OCI-LY3 (cell line): ENCODE data around the gene PDE4D.

Source experiments
- H2AFZ ChIP-seq: fragments of 200-600, 300-600 bp; shearing (Covaris generic); 2 replicates; pipeline ENCODE4 v1.6.0; 2014; ENCODE audit warnings: antibody characterized with exemption, low read depth, low read length
- H3K27ac ChIP-seq: fragments of 200-600, 300-600 bp; sonication (generic); 2 replicates; pipeline ENCODE4 v1.5.1; 2014; ENCODE audit warnings: mild to moderate bottlenecking, low read length, moderate library complexity, mixed read lengths
- H3K27me3 ChIP-seq: fragments of 200-600, 300-600 bp; sonication (generic); 2 replicates; pipeline ENCODE4 v1.6.1; 2014; ENCODE audit warnings: low read depth, low read length, mixed read lengths
- H3K36me3 ChIP-seq: fragments of 200-600, 300-600 bp; sonication (generic); replicated peaks from 2 replicates; pipeline ENCODE3; 2014; ENCODE audit warnings: low read depth, low read length, mixed read lengths
- H3K4me1 ChIP-seq: fragments of 300-600, 200-600 bp; sonication (generic); 2 replicates; pipeline ENCODE4 v1.6.1; 2014; ENCODE audit warnings: low read length, mixed read lengths
- H3K4me2 ChIP-seq: fragments of 200-600, 300-600 bp; sonication (generic); 2 replicates; pipeline ENCODE4 v1.6.1; 2014; ENCODE audit warnings: low read length, mixed read lengths
- H3K4me3 ChIP-seq: fragments of 300-600, 200-600 bp; sonication (generic); 2 replicates; pipeline ENCODE4 v1.5.1; 2014; ENCODE audit warnings: antibody characterized with exemption, mild to moderate bottlenecking, low read length, moderate library complexity
- H3K79me2 ChIP-seq: fragments of 300-600, 200-600 bp; shearing (Covaris generic); 2 replicates; pipeline ENCODE4 v1.6.1; 2014; ENCODE audit warnings: mild to moderate bottlenecking, low read length, mixed read lengths
- H3K9ac ChIP-seq: fragments of 300-600, 200-600 bp; shearing (Covaris generic); 2 replicates; pipeline ENCODE4 v1.6.0; 2014; ENCODE audit warnings: mild to moderate bottlenecking, low read length, moderate library complexity
- H3K9me3 ChIP-seq: fragments of 200-600, 300-600 bp; shearing (Covaris generic); 2 replicates; pipeline ENCODE4 v1.6.1; 2014; ENCODE audit warnings: low read length, mixed read lengths; ENCODE audit not compliant: insufficient read depth
- H4K20me1 ChIP-seq: fragments of 200-600, 300-600 bp; sonication (generic); 2 replicates; pipeline ENCODE4 v1.6.1; 2016; ENCODE audit warnings: low read length, mixed read lengths; ENCODE audit not compliant: insufficient read depth
- CTCF ChIP-seq: fragments of 200-600, 300-600 bp; sonication (generic); IDR thresholded peaks from 2 replicates; pipeline ENCODE4 v1.5.1; 2014; ENCODE audit warnings: antibody characterized with exemption, low read length, low read depth
- EZH2phosphoT487 ChIP-seq: fragments of 200-600 bp; shearing (Covaris generic); IDR thresholded peaks from 2 replicates; pipeline ENCODE4 v1.6.1; 2018; ENCODE audit warnings: antibody characterized with exemption, mixed run types, low read depth

PDE4D gene

GRCh38 chr5:59274106-59274636, 619.4 kb downstream of the PDE4D start:
- Histone ChIP-seq H3K79me2 (no peaks in the 10 kb centered on the region), H3K4me2 (no peak overlapping the region), H3K4me3 (no peak overlapping the region), H3K9me3 (no peaks in the 10 kb centered on the region), H3K27ac (no peak overlapping the region), H3K4me1 (no peaks in the 10 kb centered on the region), H4K20me1 (no peaks in the 10 kb centered on the region), H3K36me3 (no peaks in the 10 kb centered on the region), H2AFZ (no peak overlapping the region), H3K9ac (no peak overlapping the region), H3K27me3 (no peaks in the 10 kb centered on the region)
- no peak for TF ChIP-seq CTCF

- Histone ChIP-seq H3K27me3 (no peaks in the 10 kb centered on the region), H2AFZ (no peak overlapping the region), H4K20me1 (no peaks in the 10 kb centered on the region), H3K4me1 (no peaks in the 10 kb centered on the region), H3K79me2 (no peaks in the 10 kb centered on the region), H3K9me3 (no peaks in the 10 kb centered on the region), H3K9ac (no peak overlapping the region), H3K27ac (no peak overlapping the region), H3K4me2 (no peak overlapping the region), H3K4me3 (no peak overlapping the region), H3K36me3 (no peaks in the 10 kb centered on the region)
- TF ChIP-seq EZH2phosphoT487 (no peak), CTCF (no peak)
Observed at GRCh38 chr5:59272809-59273427, 620.6 kb downstream of the PDE4D start.

GRCh38 chr5:59268756-59269415, 624.6 kb downstream of the PDE4D start:
- no peaks in the 10 kb centered on the region for H3K27me3 ChIP-seq
- H3K4me3 ChIP-seq = no peak overlapping the region
- H3K79me2 ChIP-seq = no peaks in the 10 kb centered on the region
- no peaks in the 10 kb centered on the region for H3K4me1 ChIP-seq
- H3K9ac ChIP-seq = no peak overlapping the region
- H3K4me2 ChIP-seq = no peak overlapping the region
- H3K36me3 ChIP-seq = no peaks in the 10 kb centered on the region
- no peak overlapping the region for H2AFZ ChIP-seq
- H3K27ac ChIP-seq = no peak overlapping the region
- H3K9me3 ChIP-seq = no peaks in the 10 kb centered on the region
- TF ChIP-seq CTCF (no peak), EZH2phosphoT487 (no peak)
- no peaks in the 10 kb centered on the region for H4K20me1 ChIP-seq

GRCh38 chr5:59267033-59267432, 626.5 kb downstream of the PDE4D start:
- Histone ChIP-seq H2AFZ (no peak overlapping the region), H3K27ac (no peak overlapping the region), H3K79me2 (no peaks in the 10 kb centered on the region), H3K27me3 (no peaks in the 10 kb centered on the region), H3K4me2 (no peak overlapping the region), H3K4me1 (no peaks in the 10 kb centered on the region), H3K36me3 (no peaks in the 10 kb centered on the region), H3K9ac (no peak overlapping the region), H3K9me3 (no peaks in the 10 kb centered on the region), H3K4me3 (no peak overlapping the region), H4K20me1 (no peaks in the 10 kb centered on the region)
- TF ChIP-seq CTCF (no peak), EZH2phosphoT487 (no peak)
